Fibroblast of lung (primary cell): Measurements from ENCODE around the gene STARD13.

Source experiments
- EZH2 ChIP-seq: IDR thresholded peaks from 2 replicates; pipeline ENCODE4 v1.5.1; 2012; ENCODE audit warnings: low read length, control low read depth, mild to moderate bottlenecking; ENCODE audit errors: missing control alignments
- TF ChIP-seq, protein P1 (sequence below), 2 donors: IDR thresholded peaks in 1 of 2; conservative IDR thresholded peaks in 1 of 2; 1 replicate in 1 of 2; 2 replicates in 1 of 2; pipeline ENCODE4 v1.5.1; 2011 to 2012; ENCODE audit warnings: low read length in 2 of 2, control low read depth in 1 of 2, inconsistent platforms in 1 of 2, low read depth in 1 of 2, mild to moderate bottlenecking in 1 of 2

- TF ChIP-seq, protein P1, sequence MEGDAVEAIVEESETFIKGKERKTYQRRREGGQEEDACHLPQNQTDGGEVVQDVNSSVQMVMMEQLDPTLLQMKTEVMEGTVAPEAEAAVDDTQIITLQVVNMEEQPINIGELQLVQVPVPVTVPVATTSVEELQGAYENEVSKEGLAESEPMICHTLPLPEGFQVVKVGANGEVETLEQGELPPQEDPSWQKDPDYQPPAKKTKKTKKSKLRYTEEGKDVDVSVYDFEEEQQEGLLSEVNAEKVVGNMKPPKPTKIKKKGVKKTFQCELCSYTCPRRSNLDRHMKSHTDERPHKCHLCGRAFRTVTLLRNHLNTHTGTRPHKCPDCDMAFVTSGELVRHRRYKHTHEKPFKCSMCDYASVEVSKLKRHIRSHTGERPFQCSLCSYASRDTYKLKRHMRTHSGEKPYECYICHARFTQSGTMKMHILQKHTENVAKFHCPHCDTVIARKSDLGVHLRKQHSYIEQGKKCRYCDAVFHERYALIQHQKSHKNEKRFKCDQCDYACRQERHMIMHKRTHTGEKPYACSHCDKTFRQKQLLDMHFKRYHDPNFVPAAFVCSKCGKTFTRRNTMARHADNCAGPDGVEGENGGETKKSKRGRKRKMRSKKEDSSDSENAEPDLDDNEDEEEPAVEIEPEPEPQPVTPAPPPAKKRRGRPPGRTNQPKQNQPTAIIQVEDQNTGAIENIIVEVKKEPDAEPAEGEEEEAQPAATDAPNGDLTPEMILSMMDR (conservative IDR thresholded peaks at IDR 0.05 in 1 of 2, IDR thresholded peaks at IDR 0.05 in 1 of 2; ENCODE audit: low read depth in 1 of 2, low read length in 2 of 2): no peak
- no peak for TF ChIP-seq EZH2
These were observed 176.9 kb downstream of the STARD13 start for GRCh38 chr13:33108620-33109019.
